Breast epithelium (tissue), 3 donors: ENCODE data around the gene CSNK1A1L.
"Not testable (repeated sequence)": the region's sequence is repeated elsewhere in the genome, so short reads cannot be mapped to it uniquely, and the experiment has no call there.

Source experiments
- POLR2AphosphoS5 ChIP-seq, 3 donors: sonication (generic); formaldehyde crosslinking; IDR thresholded peaks; one replicate each; pipeline ENCODE4 v1.6.1; 2017; ENCODE audit warnings: antibody characterized with exemption in 3 of 3
- TF ChIP-seq, protein P1 (sequence below), 3 donors: fragments of 450-650 bp; IDR thresholded peaks; one replicate each; pipeline ENCODE4 v1.5.1; 2016 to 2017; ENCODE audit warnings: antibody characterized with exemption in 3 of 3, mild to moderate bottlenecking in 3 of 3, moderate library complexity in 3 of 3

DNA sequence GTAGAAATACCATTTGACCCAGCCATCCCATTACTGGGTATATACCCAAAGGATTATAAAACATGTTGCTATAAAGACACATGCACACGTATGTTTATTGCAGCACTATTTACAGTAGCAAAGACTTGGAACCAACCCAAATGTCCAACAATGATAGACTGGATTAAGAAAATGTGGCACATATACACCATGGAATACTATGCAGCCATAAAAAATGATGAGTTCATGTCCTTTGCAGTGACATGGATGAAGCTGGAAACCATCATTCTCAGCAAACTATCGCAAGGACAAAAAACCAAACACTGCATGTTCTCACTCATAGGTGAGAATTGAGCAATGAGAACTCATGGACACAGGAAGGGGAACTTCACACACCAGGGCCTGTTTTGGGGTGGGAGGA lies 49.2 kb downstream of the CSNK1A1L start:
- TF ChIP-seq POLR2AphosphoS5 (IDR thresholded peaks at IDR 0.05), result not testable (repeated sequence)
- TF ChIP-seq, protein P1, sequence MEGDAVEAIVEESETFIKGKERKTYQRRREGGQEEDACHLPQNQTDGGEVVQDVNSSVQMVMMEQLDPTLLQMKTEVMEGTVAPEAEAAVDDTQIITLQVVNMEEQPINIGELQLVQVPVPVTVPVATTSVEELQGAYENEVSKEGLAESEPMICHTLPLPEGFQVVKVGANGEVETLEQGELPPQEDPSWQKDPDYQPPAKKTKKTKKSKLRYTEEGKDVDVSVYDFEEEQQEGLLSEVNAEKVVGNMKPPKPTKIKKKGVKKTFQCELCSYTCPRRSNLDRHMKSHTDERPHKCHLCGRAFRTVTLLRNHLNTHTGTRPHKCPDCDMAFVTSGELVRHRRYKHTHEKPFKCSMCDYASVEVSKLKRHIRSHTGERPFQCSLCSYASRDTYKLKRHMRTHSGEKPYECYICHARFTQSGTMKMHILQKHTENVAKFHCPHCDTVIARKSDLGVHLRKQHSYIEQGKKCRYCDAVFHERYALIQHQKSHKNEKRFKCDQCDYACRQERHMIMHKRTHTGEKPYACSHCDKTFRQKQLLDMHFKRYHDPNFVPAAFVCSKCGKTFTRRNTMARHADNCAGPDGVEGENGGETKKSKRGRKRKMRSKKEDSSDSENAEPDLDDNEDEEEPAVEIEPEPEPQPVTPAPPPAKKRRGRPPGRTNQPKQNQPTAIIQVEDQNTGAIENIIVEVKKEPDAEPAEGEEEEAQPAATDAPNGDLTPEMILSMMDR (IDR thresholded peaks at IDR 0.05), result not testable (repeated sequence)
